Lower leg skin (tissue), 4 donors: ENCODE results near the gene RTCA. TPM values are rescaled to one million over a fixed set of nuclear protein-coding genes. Genes with fewer than 3 reads are reported as not detected.

Experiments
- DNase-seq, 2 donors: peaks; one replicate each; pipeline ENCODE4 v3.0.0-alpha.2; 2019; ENCODE audit warnings: low spot score in 2 of 2
- H3K4me3 ChIP-seq: fragments of 200-600 bp; sonication (generic); 2 replicates; pipeline ENCODE4 v1.5.1; 2017; ENCODE audit warnings: mild to moderate bottlenecking, low read depth; ENCODE audit not compliant: poor library complexity, severe bottlenecking
- CTCF ChIP-seq, 3 donors: fragments of 450-650 bp; IDR thresholded peaks; one replicate each; pipeline ENCODE4 v1.5.1; 2016; ENCODE audit warnings: antibody characterized with exemption in 3 of 3, mild to moderate bottlenecking in 3 of 3, moderate library complexity in 2 of 3
- POLR2A ChIP-seq, 2 donors: fragments of 450-650 bp; IDR thresholded peaks; one replicate each; pipeline ENCODE4 v1.6.1; 2016 to 2017; ENCODE audit warnings: antibody characterized with exemption in 2 of 2, mild to moderate bottlenecking in 1 of 2, moderate library complexity in 1 of 2
- WGBS, 2 donors: methylation state at CpG; one replicate each; pipeline ENCODE4 v1.1.5; 2018; 5-methylcytosine and 5-hydroxymethylcytosine counted together
- intact Hi-C: fragments of 100-400 bp; cut with DNase I; formaldehyde crosslinking; loops from one replicate; pipeline ENCODE4 v1.15.0; 2023; ENCODE audit warnings: low total_unique reads
- total RNA-seq, 4 donors: library from RNA; depleted of rRNA; stranded (reverse); fragments of >200 nt; gene quantifications; one replicate each; pipeline ENCODE4 v1.1.0, GENCODE V29; 2016

RTCA gene
- total RNA-seq = 10 to 100 TPM; 13.0 to 26.6 (median 17.1) TPM

GRCh38 chr1:100265931-100266740 is at the start of gene RTCA:
TSS of gene RTCA (plus strand) at chr1:100266216. CDS start at chr1:100266376, 160 bp downstream.
- TF ChIP-seq POLR2A (IDR thresholded peaks at IDR 0.05) = no peak
- TF ChIP-seq CTCF (IDR thresholded peaks at IDR 0.05) = no peak
- 0% methylated on average over 47 to 53 of the region's 53 CpGs for WGBS, 2 donors
- intact Hi-C loops = no loop called here
- peak within 1 kb of the TSS; percentile 96 for H3K4me3 ChIP-seq
- DNase-seq = peak; percentile 96 to 99

GRCh38 chr1:100217834-100218233 is 48.2 kb upstream of the RTCA start:
- intact Hi-C loops = no loop called here
- no peak for DNase-seq
- WGBS, 2 donors = 47 to 53% methylated on average over 2 of the region's 2 CpGs
- H3K4me3 ChIP-seq = no peak overlapping the region
- no peak for TF ChIP-seq CTCF (IDR thresholded peaks at IDR 0.05)
- no peak for TF ChIP-seq POLR2A (IDR thresholded peaks at IDR 0.05)

GRCh38 chr1:100219457-100219856 is 46.6 kb upstream of the RTCA start:
- H3K4me3 ChIP-seq = no peak overlapping the region
- no peak for TF ChIP-seq CTCF (IDR thresholded peaks at IDR 0.05)
- TF ChIP-seq POLR2A (IDR thresholded peaks at IDR 0.05) = no peak
- WGBS, 2 donors = 78 to 97% methylated on average over 6 of the region's 6 CpGs
- DNase-seq = no peak
- intact Hi-C loops = no loop called here

- intact Hi-C loops = no loop called here
- WGBS, 2 donors = 98% methylated on average over 2 of the region's 2 CpGs
Measured at GRCh38 chr1:100219883-100220282, 46.1 kb upstream of the RTCA start.

GRCh38 chr1:100222428-100222827 is 43.6 kb upstream of the RTCA start:
- intact Hi-C loops = no loop called here
- no peak for TF ChIP-seq CTCF (IDR thresholded peaks at IDR 0.05)
- TF ChIP-seq POLR2A (IDR thresholded peaks at IDR 0.05) = no peak
- no peak for DNase-seq
- H3K4me3 ChIP-seq = no peak overlapping the region

More at GRCh38 chr1:100219883-100220282, 46.1 kb upstream of the RTCA start:
- no peak overlapping the region for H3K4me3 ChIP-seq
- TF ChIP-seq POLR2A (IDR thresholded peaks at IDR 0.05) (no peak), CTCF (IDR thresholded peaks at IDR 0.05) (no peak)
- no peak for DNase-seq
